Neural progenitor cell (in vitro differentiated cells): ENCODE results near the gene VWA3A.

Source experiments
- EZH2 ChIP-seq: fragments of 200-600 bp; sonication (generic); IDR thresholded peaks from 2 replicates; pipeline ENCODE4 v1.6.1; 2017; ENCODE audit warnings: antibody characterized with exemption, mild to moderate bottlenecking, moderate library complexity
- TF ChIP-seq, protein P1 (sequence below): fragments of 200-600 bp; sonication (generic); IDR thresholded peaks from 2 replicates; pipeline ENCODE4 v1.5.1; 2017; ENCODE audit warnings: antibody characterized with exemption, mild to moderate bottlenecking

DNA sequence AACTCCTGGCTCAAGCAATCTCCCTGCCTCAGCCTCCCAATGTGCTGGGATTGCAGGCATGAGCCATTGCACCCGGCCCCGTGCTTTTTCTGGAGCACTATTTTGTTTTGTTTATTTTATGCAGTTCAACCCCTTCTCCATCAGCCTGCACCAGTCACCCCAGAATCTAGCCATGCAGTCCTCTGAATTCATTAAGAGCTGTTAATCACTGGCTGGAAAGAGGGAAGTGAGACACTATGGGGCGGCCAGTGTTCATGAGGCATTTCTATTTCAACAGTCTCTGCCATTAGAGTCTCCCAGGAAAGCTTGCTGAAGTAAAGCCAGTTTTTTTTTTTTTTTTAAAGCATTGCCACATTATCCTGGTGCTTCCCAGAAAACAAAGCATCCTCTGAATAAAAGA, 1.7 kb downstream of the VWA3A start:
- TF ChIP-seq, protein P1, sequence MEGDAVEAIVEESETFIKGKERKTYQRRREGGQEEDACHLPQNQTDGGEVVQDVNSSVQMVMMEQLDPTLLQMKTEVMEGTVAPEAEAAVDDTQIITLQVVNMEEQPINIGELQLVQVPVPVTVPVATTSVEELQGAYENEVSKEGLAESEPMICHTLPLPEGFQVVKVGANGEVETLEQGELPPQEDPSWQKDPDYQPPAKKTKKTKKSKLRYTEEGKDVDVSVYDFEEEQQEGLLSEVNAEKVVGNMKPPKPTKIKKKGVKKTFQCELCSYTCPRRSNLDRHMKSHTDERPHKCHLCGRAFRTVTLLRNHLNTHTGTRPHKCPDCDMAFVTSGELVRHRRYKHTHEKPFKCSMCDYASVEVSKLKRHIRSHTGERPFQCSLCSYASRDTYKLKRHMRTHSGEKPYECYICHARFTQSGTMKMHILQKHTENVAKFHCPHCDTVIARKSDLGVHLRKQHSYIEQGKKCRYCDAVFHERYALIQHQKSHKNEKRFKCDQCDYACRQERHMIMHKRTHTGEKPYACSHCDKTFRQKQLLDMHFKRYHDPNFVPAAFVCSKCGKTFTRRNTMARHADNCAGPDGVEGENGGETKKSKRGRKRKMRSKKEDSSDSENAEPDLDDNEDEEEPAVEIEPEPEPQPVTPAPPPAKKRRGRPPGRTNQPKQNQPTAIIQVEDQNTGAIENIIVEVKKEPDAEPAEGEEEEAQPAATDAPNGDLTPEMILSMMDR: no peak
- TF ChIP-seq EZH2: no peak
